ENCODE results near the gene ATP6V1C2.

GRCh38 chr2:10709290-10709939 lies 12.0 kb upstream of the ATP6V1C2 start:
- TF ChIP-seq CTCF (conservative IDR thresholded peaks at IDR 0.05; ENCODE audit: low read depth in 2 of 2) (peak; percentile 60 to 86), CREB1 (CRISPR knock-in tag; IDR thresholded peaks at IDR 0.05; ENCODE audit: low read depth) (no peak), EZH2phosphoT487 (IDR thresholded peaks at IDR 0.05; ENCODE audit: unreplicated experiment) (no peak), POLR2AphosphoS5 (IDR thresholded peaks at IDR 0.05; ENCODE audit: low read depth) (no peak), REST (IDR thresholded peaks at IDR 0.05; ENCODE audit: unreplicated experiment) (no peak), EZH2 (IDR thresholded peaks at IDR 0.05; ENCODE audit: low read depth, unreplicated experiment) (no peak), NANOG (IDR thresholded peaks at IDR 0.05; ENCODE audit: borderline replicate concordance) (no peak)
